HFFc6 (cell line): ENCODE measurements around the gene ATCAY. TPM values are rescaled to one million over a fixed set of nuclear protein-coding genes. Genes with fewer than 3 reads are reported as not detected.

ENCODE experiments used
- DNase-seq: peaks from one replicate; pipeline ENCODE4 v3.0.0-alpha.2; 2018
- H3K27ac Mint-ChIP-seq: 2 replicates; pipeline ENCODE4 v1.8.0; 2020; ENCODE audit warnings: mild to moderate bottlenecking, mixed read lengths
- H3K27me3 Mint-ChIP-seq: 2 replicates; pipeline ENCODE4 v1.8.0; 2021; ENCODE audit warnings: mild to moderate bottlenecking, moderate library complexity, mixed read lengths; ENCODE audit not compliant: insufficient read depth
- H3K36me3 Mint-ChIP-seq: 2 replicates; pipeline ENCODE4 v1.8.0; 2021; ENCODE audit warnings: low read depth, mixed read lengths
- H3K4me1 Mint-ChIP-seq: 2 replicates; pipeline ENCODE4 v1.8.0; 2020; ENCODE audit warnings: low read depth, mixed read lengths
- H3K4me3 Mint-ChIP-seq: 2 replicates; pipeline ENCODE4 v1.8.0; 2020; ENCODE audit warnings: mild to moderate bottlenecking, moderate library complexity, mixed read lengths
- H3K9me3 Mint-ChIP-seq: 2 replicates; pipeline ENCODE4 v1.8.0; 2020; ENCODE audit warnings: mild to moderate bottlenecking, mixed read lengths
- CTCF ChIP-seq: fragments of 200-600 bp; sonication (generic); IDR thresholded peaks from 2 replicates; pipeline ENCODE4 v1.5.0; 2021; ENCODE audit warnings: antibody characterized with exemption, mild to moderate bottlenecking
- total RNA-seq, 6 experiments: library from RNA; stranded (reverse); fragmentation: NEBNext Ultra II Directional; extraction: Animal tissue kit (Norgen Biotek cat#: 25700); gene quantifications; 2 replicates in 1 of 6; 3 replicates in 5 of 6; pipeline ENCODE4 v1.2.3, GENCODE V29; 2021

The ATCAY gene
- total RNA-seq, 6 experiments from 2014 or later, result not detected

GRCh38 chr19:3919793-3920192 lies 39.3 kb downstream of the ATCAY start:
- Mint-ChIP-seq H3K9me3 (peaks cover 29% of the 10 kb centered on the region), H3K27me3 (peaks cover 18% of the 10 kb centered on the region), H3K4me1 (no peaks in the 10 kb centered on the region), H3K36me3 (peaks cover 10% of the 10 kb centered on the region), H3K4me3 (no peak overlapping the region), H3K27ac (no peak overlapping the region)
- DNase-seq, result no peak
- no peak for TF ChIP-seq CTCF

- DNase-seq, result no peak
- H3K9me3 Mint-ChIP-seq, result peaks cover 31% of the 10 kb centered on the region
- peaks cover 6% of the 10 kb centered on the region for H3K36me3 Mint-ChIP-seq
- no peak overlapping the region for H3K4me3 Mint-ChIP-seq
- H3K27me3 Mint-ChIP-seq, result peaks cover 33% of the 10 kb centered on the region
- no peak for TF ChIP-seq CTCF
- H3K27ac Mint-ChIP-seq, result no peak overlapping the region
- no peaks in the 10 kb centered on the region for H3K4me1 Mint-ChIP-seq
Measured at GRCh38 chr19:3923096-3923758, 42.7 kb downstream of the ATCAY start.

GRCh38 chr19:3923912-3924311 lies 43.4 kb downstream of the ATCAY start:
- no peak for DNase-seq
- Mint-ChIP-seq H3K4me1 (no peaks in the 10 kb centered on the region), H3K27ac (no peak overlapping the region), H3K4me3 (no peak overlapping the region), H3K27me3 (peaks cover 33% of the 10 kb centered on the region), H3K9me3 (peaks cover 31% of the 10 kb centered on the region), H3K36me3 (peaks cover 6% of the 10 kb centered on the region)
- TF ChIP-seq CTCF, result no peak

GRCh38 chr19:3931041-3931440 lies 50.6 kb downstream of the ATCAY start:
- no peak overlapping the region for H3K4me3 Mint-ChIP-seq
- H3K27ac Mint-ChIP-seq, result no peak overlapping the region
- H3K27me3 Mint-ChIP-seq, result peaks cover 23% of the 10 kb centered on the region
- no peaks in the 10 kb centered on the region for H3K4me1 Mint-ChIP-seq
- no peak for TF ChIP-seq CTCF
- no peak for DNase-seq
- no peaks in the 10 kb centered on the region for H3K36me3 Mint-ChIP-seq
- H3K9me3 Mint-ChIP-seq, result no peaks in the 10 kb centered on the region; the same call in 1 of the 2 replicates

- no peaks in the 10 kb centered on the region for H3K4me1 Mint-ChIP-seq
- H3K4me3 Mint-ChIP-seq, result no peak within 1 kb of the TSS
- peaks cover 22% of the 10 kb centered on the region for H3K27me3 Mint-ChIP-seq
- H3K9me3 Mint-ChIP-seq, result no peaks in the 10 kb centered on the region
- H3K36me3 Mint-ChIP-seq, result no peaks in the 10 kb centered on the region
- no peak for TF ChIP-seq CTCF
- no peak within 1 kb of the TSS for H3K27ac Mint-ChIP-seq
- no peak for DNase-seq
Measured at GRCh38 chr19:3932931-3933810, 52.7 kb downstream of the ATCAY start, which contains the start of gene NMRK2. Gene NMRK2, plus strand, starts transcription at chr19:3933069. Its CDS starts 603 bp downstream, at chr19:3933672.
